GM23338 (cell line): ENCODE data around the gene SYNE1. TPM values are rescaled to one million over a fixed set of nuclear protein-coding genes. Genes with fewer than 3 reads are reported as not detected.
A peak's percentile ranks its signal among the peaks of the same experiment; 100 is the strongest.

Experiments
- ATAC-seq: fragments of 200-7000 bp; cut with Tn5 transposase; 3 replicates; pipeline ENCODE4 v1.9.1; 2020
- DNase-seq: peaks from one replicate; pipeline ENCODE4 v3.0.0-alpha.2; 2015; ENCODE audit warnings: low spot score
- H2AFZ ChIP-seq: fragments of 200-600 bp; sonication (generic); 2 replicates; pipeline ENCODE4 v1.8.0; 2016; ENCODE audit warnings: antibody characterized with exemption, mild to moderate bottlenecking, moderate library complexity
- H3F3A ChIP-seq: fragments of 200-600 bp; sonication (generic); replicated peaks from 2 replicates; pipeline ENCODE4 v1.8.0; 2017; ENCODE audit warnings: antibody characterized with exemption, mixed run types, low read depth
- H3K27ac ChIP-seq: fragments of 200-600 bp; sonication (generic); 2 replicates; pipeline ENCODE4 v1.6.1; 2016; ENCODE audit warnings: low read depth
- H3K27me3 ChIP-seq: fragments of 200-600 bp; sonication (generic); 2 replicates; pipeline ENCODE4 v1.8.0; 2016; ENCODE audit warnings: mild to moderate bottlenecking, mixed run types, moderate library complexity; ENCODE audit not compliant: insufficient read depth
- H3K36me3 ChIP-seq: fragments of 200-600 bp; sonication (generic); 2 replicates; pipeline ENCODE4 v1.8.0; 2016; ENCODE audit warnings: mild to moderate bottlenecking; ENCODE audit not compliant: insufficient read depth
- H3K4me1 ChIP-seq: fragments of 200-600 bp; sonication (generic); 2 replicates; pipeline ENCODE4 v1.8.0; 2016; ENCODE audit warnings: mild to moderate bottlenecking, moderate library complexity; ENCODE audit not compliant: insufficient read depth
- H3K4me2 ChIP-seq: fragments of 200-600 bp; sonication (generic); 2 replicates; pipeline ENCODE4 v1.7.1; 2017; ENCODE audit warnings: mixed run types
- H3K4me3 ChIP-seq: fragments of 200-600 bp; sonication (generic); 2 replicates; pipeline ENCODE4 v1.6.1; 2016; ENCODE audit warnings: mixed run types
- H3K79me2 ChIP-seq: fragments of 200-600 bp; sonication (generic); replicated peaks from 2 replicates; pipeline ENCODE4 v1.8.0; 2017; ENCODE audit warnings: mild to moderate bottlenecking; ENCODE audit not compliant: insufficient read depth
- H3K9me2 ChIP-seq: fragments of 200-600 bp; sonication (generic); 2 replicates; pipeline ENCODE4 v1.8.0; 2017; ENCODE audit not compliant: insufficient read depth
- H4K20me1 ChIP-seq: fragments of 200-600 bp; sonication (generic); replicated peaks from 2 replicates; pipeline ENCODE4 v1.8.0; 2017; ENCODE audit warnings: mild to moderate bottlenecking; ENCODE audit not compliant: insufficient read depth
- H3K27ac Mint-ChIP-seq: 2 replicates; pipeline ENCODE4 v1.8.0; 2020; ENCODE audit warnings: inconsistent platforms, mild to moderate bottlenecking, moderate library complexity, mixed read lengths
- H3K27me3 Mint-ChIP-seq: 3 replicates; pipeline ENCODE4 v1.8.0; 2022; ENCODE audit warnings: low read depth, mild to moderate bottlenecking, moderate library complexity, mixed read lengths, inconsistent platforms; ENCODE audit not compliant: insufficient read depth, poor library complexity
- H3K36me3 Mint-ChIP-seq: 3 replicates; pipeline ENCODE4 v1.8.0; 2021; ENCODE audit warnings: low read depth, mild to moderate bottlenecking, inconsistent platforms, moderate library complexity, mixed read lengths
- H3K4me1 Mint-ChIP-seq: 3 replicates; pipeline ENCODE4 v1.8.0; 2020; ENCODE audit warnings: mild to moderate bottlenecking, inconsistent platforms, mixed read lengths
- H3K4me3 Mint-ChIP-seq: 3 replicates; pipeline ENCODE4 v1.8.0; 2021; ENCODE audit warnings: moderate library complexity, mild to moderate bottlenecking, inconsistent platforms, mixed read lengths
- H3K9me3 Mint-ChIP-seq: 3 replicates; pipeline ENCODE4 v1.8.0; 2020; ENCODE audit warnings: moderate library complexity, mild to moderate bottlenecking, inconsistent platforms, mixed read lengths
- CREB1 ChIP-seq: fragments of 250-450 bp; sonication (Bioruptor Pico); IDR thresholded peaks from 2 replicates; pipeline ENCODE4 v1.5.0; 2020; ENCODE audit warnings: low read depth, mild to moderate bottlenecking, moderate library complexity
- EZH2 ChIP-seq: fragments of 200-600 bp; sonication (generic); IDR thresholded peaks from one replicate; pipeline ENCODE4 v1.8.0; 2017; ENCODE audit warnings: antibody characterized with exemption, mild to moderate bottlenecking, low read depth; ENCODE audit not compliant: unreplicated experiment
- EZH2phosphoT487 ChIP-seq: fragments of 200-600 bp; sonication (generic); IDR thresholded peaks from one replicate; pipeline ENCODE4 v1.8.1; 2018; ENCODE audit warnings: antibody characterized with exemption; ENCODE audit not compliant: unreplicated experiment
- NANOG ChIP-seq: IDR thresholded peaks from 2 replicates; pipeline ENCODE4 v1.6.1; 2016; ENCODE audit warnings: antibody characterized with exemption, borderline replicate concordance
- POLR2AphosphoS5 ChIP-seq: IDR thresholded peaks from 2 replicates; pipeline ENCODE4 v1.6.1; 2016; ENCODE audit warnings: antibody characterized with exemption, low read depth
- STAT1 ChIP-seq: IDR thresholded peaks from one replicate; pipeline ENCODE4 v1.6.1; 2016; ENCODE audit warnings: antibody characterized with exemption; ENCODE audit not compliant: unreplicated experiment
- ZNF331 ChIP-seq: fragments of 250-450 bp; sonication (Bioruptor Pico); IDR thresholded peaks from 2 replicates; pipeline ENCODE4 v1.5.0; 2020; ENCODE audit warnings: low read depth, mild to moderate bottlenecking, moderate library complexity
- polyA plus RNA-seq: library from polyadenylated mRNA; unstranded; fragments of >200 nt; fragmentation: Nextera tagmentation; extraction: Ambion mirVana; gene quantifications from 2 replicates; pipeline ENCODE4 v1.2.1, GENCODE V29; 2016
- total RNA-seq: library from RNA; depleted of rRNA; stranded (reverse); fragments of >200 nt; shearing (Covaris generic); gene quantifications from 2 replicates; pipeline ENCODE4 v1.2.3, GENCODE V29; 2014
- TF ChIP-seq, protein P1 (sequence below): fragments of 250-450 bp; sonication (Bioruptor Pico); IDR thresholded peaks from 2 replicates; pipeline ENCODE4 v1.5.0; 2020; ENCODE audit warnings: mild to moderate bottlenecking, moderate library complexity
- TF ChIP-seq, protein P2 (sequence below): IDR thresholded peaks from 2 replicates; pipeline ENCODE4 v1.6.1; 2016; ENCODE audit warnings: antibody characterized with exemption

SYNE1 gene
- total and polyA plus RNA-seq, 2 experiments from 2014 or later: 3.9 to 13.6 TPM

GRCh38 chr6:152636609-152637295 lies 410 bp downstream of the SYNE1 start (continued):
- TF ChIP-seq, protein P1, sequence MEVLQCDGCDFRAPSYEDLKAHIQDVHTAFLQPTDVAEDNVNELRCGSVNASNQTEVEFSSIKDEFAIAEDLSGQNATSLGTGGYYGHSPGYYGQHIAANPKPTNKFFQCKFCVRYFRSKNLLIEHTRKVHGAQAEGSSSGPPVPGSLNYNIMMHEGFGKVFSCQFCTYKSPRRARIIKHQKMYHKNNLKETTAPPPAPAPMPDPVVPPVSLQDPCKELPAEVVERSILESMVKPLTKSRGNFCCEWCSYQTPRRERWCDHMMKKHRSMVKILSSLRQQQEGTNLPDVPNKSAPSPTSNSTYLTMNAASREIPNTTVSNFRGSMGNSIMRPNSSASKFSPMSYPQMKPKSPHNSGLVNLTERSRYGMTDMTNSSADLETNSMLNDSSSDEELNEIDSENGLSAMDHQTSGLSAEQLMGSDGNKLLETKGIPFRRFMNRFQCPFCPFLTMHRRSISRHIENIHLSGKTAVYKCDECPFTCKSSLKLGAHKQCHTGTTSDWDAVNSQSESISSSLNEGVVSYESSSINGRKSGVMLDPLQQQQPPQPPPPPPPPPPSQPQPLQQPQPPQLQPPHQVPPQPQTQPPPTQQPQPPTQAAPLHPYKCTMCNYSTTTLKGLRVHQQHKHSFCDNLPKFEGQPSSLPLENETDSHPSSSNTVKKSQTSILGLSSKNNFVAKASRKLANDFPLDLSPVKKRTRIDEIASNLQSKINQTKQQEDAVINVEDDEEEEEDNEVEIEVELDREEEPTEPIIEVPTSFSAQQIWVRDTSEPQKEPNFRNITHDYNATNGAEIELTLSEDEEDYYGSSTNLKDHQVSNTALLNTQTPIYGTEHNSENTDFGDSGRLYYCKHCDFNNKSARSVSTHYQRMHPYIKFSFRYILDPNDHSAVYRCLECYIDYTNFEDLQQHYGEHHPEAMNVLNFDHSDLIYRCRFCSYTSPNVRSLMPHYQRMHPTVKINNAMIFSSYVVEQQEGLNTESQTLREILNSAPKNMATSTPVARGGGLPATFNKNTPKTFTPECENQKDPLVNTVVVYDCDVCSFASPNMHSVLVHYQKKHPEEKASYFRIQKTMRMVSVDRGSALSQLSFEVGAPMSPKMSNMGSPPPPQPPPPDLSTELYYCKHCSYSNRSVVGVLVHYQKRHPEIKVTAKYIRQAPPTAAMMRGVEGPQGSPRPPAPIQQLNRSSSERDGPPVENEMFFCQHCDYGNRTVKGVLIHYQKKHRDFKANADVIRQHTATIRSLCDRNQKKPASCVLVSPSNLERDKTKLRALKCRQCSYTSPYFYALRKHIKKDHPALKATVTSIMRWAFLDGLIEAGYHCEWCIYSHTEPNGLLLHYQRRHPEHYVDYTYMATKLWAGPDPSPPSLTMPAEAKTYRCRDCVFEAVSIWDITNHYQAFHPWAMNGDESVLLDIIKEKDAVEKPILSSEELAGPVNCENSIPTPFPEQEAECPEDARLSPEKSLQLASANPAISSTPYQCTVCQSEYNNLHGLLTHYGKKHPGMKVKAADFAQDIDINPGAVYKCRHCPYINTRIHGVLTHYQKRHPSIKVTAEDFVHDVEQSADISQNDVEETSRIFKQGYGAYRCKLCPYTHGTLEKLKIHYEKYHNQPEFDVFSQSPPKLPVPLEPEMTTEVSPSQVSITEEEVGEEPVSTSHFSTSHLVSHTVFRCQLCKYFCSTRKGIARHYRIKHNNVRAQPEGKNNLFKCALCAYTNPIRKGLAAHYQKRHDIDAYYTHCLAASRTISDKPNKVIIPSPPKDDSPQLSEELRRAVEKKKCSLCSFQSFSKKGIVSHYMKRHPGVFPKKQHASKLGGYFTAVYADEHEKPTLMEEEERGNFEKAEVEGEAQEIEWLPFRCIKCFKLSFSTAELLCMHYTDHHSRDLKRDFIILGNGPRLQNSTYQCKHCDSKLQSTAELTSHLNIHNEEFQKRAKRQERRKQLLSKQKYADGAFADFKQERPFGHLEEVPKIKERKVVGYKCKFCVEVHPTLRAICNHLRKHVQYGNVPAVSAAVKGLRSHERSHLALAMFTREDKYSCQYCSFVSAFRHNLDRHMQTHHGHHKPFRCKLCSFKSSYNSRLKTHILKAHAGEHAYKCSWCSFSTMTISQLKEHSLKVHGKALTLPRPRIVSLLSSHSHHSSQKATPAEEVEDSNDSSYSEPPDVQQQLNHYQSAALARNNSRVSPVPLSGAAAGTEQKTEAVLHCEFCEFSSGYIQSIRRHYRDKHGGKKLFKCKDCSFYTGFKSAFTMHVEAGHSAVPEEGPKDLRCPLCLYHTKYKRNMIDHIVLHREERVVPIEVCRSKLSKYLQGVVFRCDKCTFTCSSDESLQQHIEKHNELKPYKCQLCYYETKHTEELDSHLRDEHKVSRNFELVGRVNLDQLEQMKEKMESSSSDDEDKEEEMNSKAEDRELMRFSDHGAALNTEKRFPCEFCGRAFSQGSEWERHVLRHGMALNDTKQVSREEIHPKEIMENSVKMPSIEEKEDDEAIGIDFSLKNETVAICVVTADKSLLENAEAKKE: no peak
- no peak for TF ChIP-seq ZNF331
- no peak for TF ChIP-seq NANOG
- TF ChIP-seq, protein P2, sequence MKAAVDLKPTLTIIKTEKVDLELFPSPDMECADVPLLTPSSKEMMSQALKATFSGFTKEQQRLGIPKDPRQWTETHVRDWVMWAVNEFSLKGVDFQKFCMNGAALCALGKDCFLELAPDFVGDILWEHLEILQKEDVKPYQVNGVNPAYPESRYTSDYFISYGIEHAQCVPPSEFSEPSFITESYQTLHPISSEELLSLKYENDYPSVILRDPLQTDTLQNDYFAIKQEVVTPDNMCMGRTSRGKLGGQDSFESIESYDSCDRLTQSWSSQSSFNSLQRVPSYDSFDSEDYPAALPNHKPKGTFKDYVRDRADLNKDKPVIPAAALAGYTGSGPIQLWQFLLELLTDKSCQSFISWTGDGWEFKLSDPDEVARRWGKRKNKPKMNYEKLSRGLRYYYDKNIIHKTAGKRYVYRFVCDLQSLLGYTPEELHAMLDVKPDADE: no peak
- no peak for TF ChIP-seq EZH2phosphoT487
- no peak for TF ChIP-seq CREB1 (CRISPR knock-in tag)
- no peak for TF ChIP-seq STAT1

GRCh38 chr6:152636021-152636608 lies 1.0 kb downstream of the SYNE1 start:
- Histone ChIP-seq H3K27me3 (peaks cover 48% of the 10 kb centered on the region), H3K4me3 (peak overlapping the region; percentile 79), H3F3A (no peaks in the 10 kb centered on the region), H3K79me2 (no peaks in the 10 kb centered on the region), H3K9me2 (no peaks in the 10 kb centered on the region), H3K27ac (no peak overlapping the region), H3K4me2 (peak overlapping the region; percentile 96), H3K4me1 (peaks cover 4% of the 10 kb centered on the region), H4K20me1 (no peaks in the 10 kb centered on the region), H3K36me3 (no peaks in the 10 kb centered on the region), H2AFZ (peak overlapping the region; percentile 98)
- no peaks in the 10 kb centered on the region; the same call in 2 of the 3 replicates for H3K9me3 Mint-ChIP-seq
- H3K36me3 Mint-ChIP-seq: no peaks in the 10 kb centered on the region; the same call in 2 of the 3 replicates
- DNase-seq (peak; percentile 66), ATAC-seq (peak; percentile 64)
- H3K27ac Mint-ChIP-seq: no peak overlapping the region
- H3K4me1 Mint-ChIP-seq: peaks cover 9% of the 10 kb centered on the region; the same call in 2 of the 3 replicates
- H3K4me3 Mint-ChIP-seq: peak overlapping the region; percentile 89
- peaks cover 35% of the 10 kb centered on the region for H3K27me3 Mint-ChIP-seq
- no peak for TF ChIP-seq NANOG
- no peak for TF ChIP-seq EZH2
- TF ChIP-seq POLR2AphosphoS5: no peak
- TF ChIP-seq STAT1: no peak
